Activated naive CD8-positive, alpha-beta T cell treated with anti-CD3 and anti-CD28 coated beads for 36 hours (primary cell): ENCODE measurements around the gene TNPO1. TPM values are rescaled to one million over a fixed set of nuclear protein-coding genes. Genes with fewer than 3 reads are reported as not detected.
"Not testable (repeated sequence)": the region's sequence is repeated elsewhere in the genome, so short reads cannot be mapped to it uniquely, and the experiment has no call there.

Source experiments
- DNase-seq: peaks from one replicate; pipeline ENCODE4 v3.0.0; 2021
- H3K27ac Mint-ChIP-seq: one replicate; pipeline ENCODE4 v1.8.0; 2022; ENCODE audit warnings: mild to moderate bottlenecking, moderate library complexity, mixed read lengths
- H3K27me3 Mint-ChIP-seq: one replicate; pipeline ENCODE4 v1.8.0; 2022; ENCODE audit warnings: mild to moderate bottlenecking, mixed read lengths
- H3K36me3 Mint-ChIP-seq: one replicate; pipeline ENCODE4 v1.8.0; 2021; ENCODE audit warnings: mild to moderate bottlenecking, mixed read lengths
- H3K4me1 Mint-ChIP-seq: one replicate; pipeline ENCODE4 v1.8.0; 2021; ENCODE audit warnings: mixed read lengths
- H3K4me3 Mint-ChIP-seq: one replicate; pipeline ENCODE4 v1.8.0; 2022; ENCODE audit warnings: mild to moderate bottlenecking, moderate library complexity, mixed read lengths
- H3K9me3 Mint-ChIP-seq: one replicate; pipeline ENCODE4 v1.8.0; 2022; ENCODE audit warnings: mixed read lengths
- total RNA-seq, 2 experiments: library from RNA; stranded (reverse); gene quantifications; one replicate each; pipeline ENCODE4 v1.2.3, GENCODE V29; 2021

Gene TNPO1
- total RNA-seq, 2 experiments from 2014 or later, result 120 to 131 TPM

GRCh38 chr5:72917371-72917776, 100.9 kb downstream of the TNPO1 start:
- Mint-ChIP-seq H3K27me3 (no peaks in the 10 kb centered on the region), H3K36me3 (no peaks in the 10 kb centered on the region), H3K4me1 (no peaks in the 10 kb centered on the region), H3K4me3 (no peak overlapping the region), H3K27ac (peak overlapping the region; percentile 5), H3K9me3 (no peaks in the 10 kb centered on the region)
- no peak for DNase-seq

- Mint-ChIP-seq H3K27me3 (no peaks in the 10 kb centered on the region), H3K27ac (no peak overlapping the region), H3K4me3 (no peak overlapping the region)
Observed at GRCh38 chr5:72920690-72921502, 104.4 kb downstream of the TNPO1 start.

GRCh38 chr5:72921886-72922285, 105.4 kb downstream of the TNPO1 start:
- Mint-ChIP-seq H3K27ac (no peak overlapping the region), H3K9me3 (no peaks in the 10 kb centered on the region), H3K4me3 (no peak overlapping the region), H3K4me1 (no peaks in the 10 kb centered on the region), H3K27me3 (no peaks in the 10 kb centered on the region), H3K36me3 (no peaks in the 10 kb centered on the region)
- no peak for DNase-seq

More at GRCh38 chr5:72920690-72921502, 104.4 kb downstream of the TNPO1 start:
- Mint-ChIP-seq H3K4me1 (no peaks in the 10 kb centered on the region), H3K36me3 (no peaks in the 10 kb centered on the region), H3K9me3 (no peaks in the 10 kb centered on the region)
- no peak for DNase-seq

- no peaks in the 10 kb centered on the region for H3K4me1 Mint-ChIP-seq
- H3K36me3 Mint-ChIP-seq, result no peaks in the 10 kb centered on the region
- no peak overlapping the region for H3K4me3 Mint-ChIP-seq
- H3K9me3 Mint-ChIP-seq, result no peaks in the 10 kb centered on the region
- H3K27ac Mint-ChIP-seq, result no peak overlapping the region
- H3K27me3 Mint-ChIP-seq, result no peaks in the 10 kb centered on the region
- DNase-seq, result no peak
Observed at GRCh38 chr5:72922422-72922821, 106.0 kb downstream of the TNPO1 start.

GRCh38 chr5:72925336-72926010, 109.0 kb downstream of the TNPO1 start:
- Mint-ChIP-seq H3K27me3 (peaks cover 3% of the 10 kb centered on the region), H3K36me3 (no peaks in the 10 kb centered on the region), H3K9me3 (no peaks in the 10 kb centered on the region), H3K4me1 (no peaks in the 10 kb centered on the region), H3K4me3 (no peak overlapping the region), H3K27ac (no peak overlapping the region)
- no peak for DNase-seq

GRCh38 chr5:72932686-72933085, 116.2 kb downstream of the TNPO1 start:
- not testable (repeated sequence) for H3K9me3 Mint-ChIP-seq, DNase-seq, H3K36me3 Mint-ChIP-seq, H3K4me1 Mint-ChIP-seq, H3K4me3 Mint-ChIP-seq, H3K27ac Mint-ChIP-seq
- H3K27me3 Mint-ChIP-seq, result peaks cover 29% of the 10 kb centered on the region

GRCh38 chr5:72934953-72935725, 118.7 kb downstream of the TNPO1 start:
- H3K4me1 Mint-ChIP-seq, H3K9me3 Mint-ChIP-seq, DNase-seq, H3K36me3 Mint-ChIP-seq, H3K4me3 Mint-ChIP-seq, H3K27ac Mint-ChIP-seq: not testable (repeated sequence)
- H3K27me3 Mint-ChIP-seq, result peaks cover 51% of the 10 kb centered on the region

- Mint-ChIP-seq H3K36me3 (no peaks in the 10 kb centered on the region), H3K4me1 (no peaks in the 10 kb centered on the region), H3K4me3 (no peak overlapping the region), H3K27ac (no peak overlapping the region), H3K27me3 (peaks cover 52% of the 10 kb centered on the region), H3K9me3 (no peaks in the 10 kb centered on the region)
- DNase-seq, result no peak
Observed at GRCh38 chr5:72936893-72937292, 120.4 kb downstream of the TNPO1 start.

- Mint-ChIP-seq H3K27me3 (peaks cover 52% of the 10 kb centered on the region), H3K27ac (no peak overlapping the region)
Observed at GRCh38 chr5:72937517-72938061, 121.1 kb downstream of the TNPO1 start.

GRCh38 chr5:72938206-72938605, 121.7 kb downstream of the TNPO1 start:
- Mint-ChIP-seq H3K36me3 (no peaks in the 10 kb centered on the region), H3K4me1 (no peaks in the 10 kb centered on the region), H3K27me3 (peaks cover 52% of the 10 kb centered on the region), H3K9me3 (no peaks in the 10 kb centered on the region), H3K27ac (no peak overlapping the region), H3K4me3 (no peak overlapping the region)
- no peak for DNase-seq

More at GRCh38 chr5:72937517-72938061, 121.1 kb downstream of the TNPO1 start:
- H3K4me1 Mint-ChIP-seq, result no peaks in the 10 kb centered on the region
- no peaks in the 10 kb centered on the region for H3K36me3 Mint-ChIP-seq
- H3K9me3 Mint-ChIP-seq, result no peaks in the 10 kb centered on the region
- H3K4me3 Mint-ChIP-seq, result no peak overlapping the region
- DNase-seq, result no peak

- Mint-ChIP-seq H3K4me3 (no peak overlapping the region), H3K36me3 (no peaks in the 10 kb centered on the region), H3K9me3 (no peaks in the 10 kb centered on the region), H3K27ac (no peak overlapping the region), H3K27me3 (peaks cover 47% of the 10 kb centered on the region), H3K4me1 (no peaks in the 10 kb centered on the region)
- no peak for DNase-seq
Observed at GRCh38 chr5:72940082-72940481, 123.6 kb downstream of the TNPO1 start.

- H3K9me3 Mint-ChIP-seq, result no peaks in the 10 kb centered on the region
- peaks cover 31% of the 10 kb centered on the region for H3K27me3 Mint-ChIP-seq
- no peak overlapping the region for H3K4me3 Mint-ChIP-seq
- no peak overlapping the region for H3K27ac Mint-ChIP-seq
- no peaks in the 10 kb centered on the region for H3K4me1 Mint-ChIP-seq
- DNase-seq, result no peak
- H3K36me3 Mint-ChIP-seq, result no peaks in the 10 kb centered on the region
Observed at GRCh38 chr5:72943307-72943706, 126.8 kb downstream of the TNPO1 start.

GRCh38 chr5:72947498-72947897, 131.0 kb downstream of the TNPO1 start:
- Mint-ChIP-seq H3K9me3 (no peaks in the 10 kb centered on the region), H3K27me3 (peaks cover 13% of the 10 kb centered on the region), H3K4me1 (no peaks in the 10 kb centered on the region), H3K27ac (no peak overlapping the region), H3K4me3 (no peak overlapping the region), H3K36me3 (no peaks in the 10 kb centered on the region)
- DNase-seq, result no peak

GRCh38 chr5:72949481-72949880, 133.0 kb downstream of the TNPO1 start:
- no peak for DNase-seq
- H3K27ac Mint-ChIP-seq, result no peak overlapping the region
- no peak overlapping the region for H3K4me3 Mint-ChIP-seq
- H3K4me1 Mint-ChIP-seq, result no peaks in the 10 kb centered on the region
- H3K27me3 Mint-ChIP-seq, result peaks cover 28% of the 10 kb centered on the region
- H3K36me3 Mint-ChIP-seq, result no peaks in the 10 kb centered on the region
- H3K9me3 Mint-ChIP-seq, result no peaks in the 10 kb centered on the region
